K562 (cell line): ENCODE data around the gene GRAMD1B. TPM values are rescaled to one million over a fixed set of nuclear protein-coding genes. Genes with fewer than 3 reads are reported as not detected.

Experiments
- ATAC-seq: fragments of 200-7000 bp; cut with Tn5 transposase; 3 replicates; pipeline ENCODE4 v1.9.1; 2020; ENCODE audit warnings: moderate library complexity
- BruUV-seq: library from RNA; stranded (reverse); fragments of 400-500 nt; replicated peaks from 2 replicates; lab custom pipeline; 2021; lab: Mats Ljungman, UMichigan
- CTCF ChIA-PET: fragments of 300-600 bp; formaldehyde crosslinking; extraction: SDS; loops from one replicate; lab custom pipeline; 2021; ENCODE audit warnings: low intra/inter-chr PET ratio; lab: Yijun Ruan, JAX
- POLR2A ChIA-PET: fragments of 300-600, 350-650 bp; sonication (Branson Sonifier 250); formaldehyde crosslinking; extraction: SDS; loops from one replicate; lab custom pipeline; 2021; ENCODE audit warnings: antibody characterized with exemption, inconsistent platforms; lab: Yijun Ruan, JAX
- DNase-seq, 4 experiments: peaks; one replicate each; pipeline versions ENCODE4 v3.0.0 to v3.0.0-alpha.2; 2011 to 2018; ENCODE audit warnings: low spot score in 3 of 4, mixed read lengths in 3 of 4; ENCODE audit errors: extremely low read depth in 1 of 4
- FAIRE-seq: peaks from 2 replicates; lab custom pipeline; 2011; peaks lifted over from hg19 to GRCh38; lab: Jason Lieb, UNC
- H2AFZ ChIP-seq: 2 replicates; pipeline ENCODE4 v1.6.0; 2011; ENCODE audit warnings: low read depth, low read length, control low read depth, inconsistent platforms
- H3K27ac ChIP-seq: fragments of 200-600 bp; 3 replicates; pipeline ENCODE4 v1.8.0; 2011; ENCODE audit warnings: low read depth, mild to moderate bottlenecking, control low read depth, inconsistent platforms, low read length, moderate library complexity, mixed read lengths; ENCODE audit errors: extremely low read depth
- H3K27me3 ChIP-seq, 2 experiments: fragments of 300-600 bp in 1 of 2; 2 replicates in 1 of 2; 3 replicates in 1 of 2; pipeline versions ENCODE4 v1.6.0 to v1.8.0; 2011; ENCODE audit warnings: inconsistent platforms in 2 of 2, low read length in 2 of 2, mild to moderate bottlenecking in 1 of 2, mixed read lengths in 1 of 2, moderate library complexity in 1 of 2; ENCODE audit not compliant: control insufficient read depth in 2 of 2, insufficient read depth in 2 of 2
- H3K36me3 ChIP-seq: fragments of 300-600 bp; 3 replicates; pipeline ENCODE4 v1.8.0; 2011; ENCODE audit warnings: mild to moderate bottlenecking, low read length, inconsistent platforms; ENCODE audit not compliant: control insufficient read depth, insufficient read depth
- H3K4me1 ChIP-seq, 2 experiments: fragments of 200-600 bp in 1 of 2; replicated peaks in 1 of 2; 2 replicates in 1 of 2; 3 replicates in 1 of 2; pipeline versions ENCODE4 v1.5.1 to v1.8.0; 2011; ENCODE audit warnings: inconsistent platforms in 2 of 2, low read length in 2 of 2, mild to moderate bottlenecking in 1 of 2, mixed read lengths in 1 of 2, moderate library complexity in 1 of 2; ENCODE audit not compliant: control insufficient read depth in 2 of 2, insufficient read depth in 2 of 2
- H3K4me2 ChIP-seq: 2 replicates; pipeline ENCODE4 v1.6.1; 2011; ENCODE audit warnings: low read length, control low read depth, inconsistent platforms, mixed read lengths; ENCODE audit not compliant: insufficient read depth
- H3K4me3 ChIP-seq: fragments of 200-600 bp; sonication (generic), shearing (Covaris generic); 2 replicates; pipeline ENCODE4 v1.5.1; 2016; ENCODE audit warnings: control low read depth, inconsistent platforms
- H3K79me2 ChIP-seq: fragments of 200-600 bp; 3 replicates; pipeline ENCODE4 v1.8.0; 2011; ENCODE audit warnings: low read length, inconsistent platforms; ENCODE audit not compliant: control insufficient read depth, insufficient read depth
- H3K9ac ChIP-seq, 2 experiments: 2 replicates each; pipeline versions ENCODE4 v1.6.0 to v1.6.1; 2011; ENCODE audit warnings: low read depth in 2 of 2, low read length in 2 of 2, control low read depth in 1 of 2, inconsistent platforms in 1 of 2, mild to moderate bottlenecking in 1 of 2, mixed read lengths in 1 of 2; ENCODE audit not compliant: insufficient read depth in 1 of 2
- H3K9me1 ChIP-seq: one replicate; pipeline ENCODE4 v1.6.0; 2011; ENCODE audit warnings: inconsistent platforms, mild to moderate bottlenecking, low read length, moderate library complexity; ENCODE audit not compliant: control insufficient read depth, insufficient read depth
- H3K9me3 ChIP-seq: replicated peaks from 2 replicates; pipeline ENCODE4 v1.5.1; 2011; ENCODE audit warnings: low read depth, low read length, inconsistent platforms; ENCODE audit not compliant: control insufficient read depth, insufficient read depth
- H4K20me1 ChIP-seq: replicated peaks from 2 replicates; pipeline ENCODE4 v1.6.1; 2011; ENCODE audit warnings: low read length, inconsistent platforms, mixed read lengths; ENCODE audit not compliant: control insufficient read depth, insufficient read depth
- C11orf30 ChIP-seq: fragments of 450-650 bp; IDR thresholded peaks from 2 replicates; pipeline ENCODE4 v1.6.1; 2016; ENCODE audit warnings: low read depth, mild to moderate bottlenecking
- CREB5 ChIP-seq: fragments of 250-450 bp; sonication (Bioruptor Pico); IDR thresholded peaks from 2 replicates; pipeline ENCODE4 v1.5.0; 2020; ENCODE audit warnings: mild to moderate bottlenecking
- DEAF1 ChIP-seq: fragments of 450-650 bp; formaldehyde crosslinking; IDR thresholded peaks from 2 replicates; pipeline ENCODE4 v1.4.0; 2020; ENCODE audit warnings: mild to moderate bottlenecking, moderate library complexity
- ESRRB ChIP-seq: fragments of 250-450 bp; sonication (Bioruptor Pico); IDR thresholded peaks from 2 replicates; pipeline ENCODE4 v1.5.0; 2020; ENCODE audit warnings: mild to moderate bottlenecking, moderate library complexity, borderline replicate concordance
- EWSR1 ChIP-seq: fragments of 450-650 bp; IDR thresholded peaks from 2 replicates; pipeline ENCODE4 v1.6.1; 2018; ENCODE audit warnings: borderline replicate concordance, mild to moderate bottlenecking, low read depth, moderate library complexity; ENCODE audit not compliant: partially characterized antibody
- FIP1L1 ChIP-seq: fragments of 200-400 bp; formaldehyde crosslinking; IDR thresholded peaks from 2 replicates; pipeline ENCODE4 v1.6.1; 2018; ENCODE audit warnings: mild to moderate bottlenecking, low read depth, low read length; ENCODE audit not compliant: poor library complexity, severe bottlenecking
- FOXP1 ChIP-seq: sonication (generic); formaldehyde crosslinking; IDR thresholded peaks from 2 replicates; pipeline ENCODE4 v1.8.0; 2022; ENCODE audit warnings: mild to moderate bottlenecking, missing genetic modification reagents
- HCFC1 ChIP-seq: IDR thresholded peaks from 2 replicates; pipeline ENCODE4 v1.6.1; 2012; ENCODE audit warnings: low read depth, low read length, improper control_type of control experiment
- HNRNPUL1 ChIP-seq: fragments of 200-400 bp; formaldehyde crosslinking; IDR thresholded peaks from 2 replicates; pipeline ENCODE4 v1.6.1; 2017; ENCODE audit warnings: low read length
- HOXB6 ChIP-seq: fragments of 250-450 bp; sonication (Bioruptor Pico); IDR thresholded peaks from 2 replicates; pipeline ENCODE4 v1.5.1; 2022; ENCODE audit warnings: mild to moderate bottlenecking, borderline replicate concordance
- KDM1A ChIP-seq, 2 experiments: fragments of 450-650 bp; IDR thresholded peaks; 2 replicates each; pipeline ENCODE4 v1.6.1; 2016; ENCODE audit warnings: mild to moderate bottlenecking in 2 of 2
- NR0B1 ChIP-seq: fragments of 450-650 bp; IDR thresholded peaks from one replicate; pipeline ENCODE4 v1.6.1; 2018; ENCODE audit warnings: mild to moderate bottlenecking, moderate library complexity; ENCODE audit not compliant: partially characterized antibody
- PHF21A ChIP-seq: fragments of 450-650 bp; IDR thresholded peaks from 2 replicates; pipeline ENCODE4 v1.6.1; 2017; ENCODE audit warnings: low read depth, borderline replicate concordance
- PHTF2 ChIP-seq: fragments of 250-450 bp; sonication (Bioruptor Pico); IDR thresholded peaks from 2 replicates; pipeline ENCODE4 v1.5.0; 2021; ENCODE audit warnings: mild to moderate bottlenecking
- POLR2G ChIP-seq: fragments of 200-400 bp; formaldehyde crosslinking; IDR thresholded peaks from 2 replicates; pipeline ENCODE4 v1.6.1; 2017; ENCODE audit warnings: low read depth, mild to moderate bottlenecking, antibody characterized with exemption, low read length, moderate library complexity
- STAT5A ChIP-seq: IDR thresholded peaks from 2 replicates; pipeline ENCODE4 v1.6.1; 2012; ENCODE audit warnings: low read length, inconsistent platforms, borderline replicate concordance
- ZEB2 ChIP-seq: fragments of 450-650 bp; IDR thresholded peaks from 2 replicates; pipeline ENCODE4 v1.6.1; 2016
- ZNF133 ChIP-seq: fragments of 250-450 bp; sonication (Bioruptor Pico); IDR thresholded peaks from 2 replicates; pipeline ENCODE4 v1.4.0; 2020; ENCODE audit warnings: mild to moderate bottlenecking
- ZNF561 ChIP-seq: fragments of 450-650 bp; formaldehyde crosslinking; conservative IDR thresholded peaks from 2 replicates; pipeline ENCODE4 v1.4.0; 2020; ENCODE audit warnings: mild to moderate bottlenecking, moderate library complexity
- WGBS: fragments of 100-300 bp; shearing (Covaris generic); methylation state at CpG from one replicate; pipeline ENCODE4 v1.1.6; 2016; ENCODE audit warnings: low coverage, mixed read lengths; ENCODE audit not compliant: insufficient coverage; ENCODE audit errors: missing lambda C conversion rate; 5-methylcytosine and 5-hydroxymethylcytosine counted together
- in situ Hi-C: fragments of 300-500 bp; cut with MboI; formaldehyde crosslinking; loops from 4 replicates; pipeline ENCODE4 v1.15.0; 2018; ENCODE audit warnings: inconsistent platforms, mixed read lengths
- intact Hi-C: fragments of 100-400 bp; cut with micrococcal nuclease; formaldehyde crosslinking; loops from 2 replicates; pipeline ENCODE4 v1.14.2; 2022
- polyA plus RNA-seq, 8 experiments: library from polyadenylated mRNA; depleted of rRNA in 4 of 8; stranded (reverse) in 5 of 8; unstranded in 3 of 8; fragments of >200 nt; fragmentation: Nextera tagmentation in 2 of 8; fragmentation: Illumina TruSeq in 1 of 8; extraction: Ambion mirVana in 2 of 8; extraction: Trizol in 1 of 8; gene quantifications; 2 replicates each; pipeline versions ENCODE4 v1.2.1 to v1.2.3, GENCODE V29; 2011 to 2014; ENCODE audit warnings: inconsistent platforms in 1 of 8, missing spikeins in 1 of 8
- total RNA-seq, 7 experiments: library from RNA; depleted of rRNA in 6 of 7; stranded (reverse); fragments of >200 nt in 6 of 7; fragmentation: Illumina TruSeq in 2 of 7; extraction: Trizol in 2 of 7; gene quantifications; 2 replicates each; pipeline versions ENCODE4 v1.2.1 to v1.2.3, GENCODE V29; 2011 to 2021; ENCODE audit warnings: low replicate concordance in 1 of 7

The GRAMD1B gene
- total and polyA plus RNA-seq, 9 of the 15 experiments (the other 6 are each of a cell fraction or from before 2014, with no cell fraction given) = 0.31 TPM; not detected in 8

- H3K9me1 ChIP-seq = no peaks in the 10 kb centered on the region
- no peak overlapping the region for H3K9ac ChIP-seq
- DNase-seq = no peak
- BruUV-seq = no TSS peak
- TF ChIP-seq PHF21A (no peak), FOXP1 (CRISPR knock-in tag) (no peak), ZEB2 (no peak), DEAF1 (CRISPR knock-in tag) (no peak), PHTF2 (CRISPR knock-in tag) (no peak), ZNF561 (no peak), KDM1A (IDR thresholded peaks at IDR 0.05) (no peak), NR0B1 (no peak), HNRNPUL1 (no peak), HOXB6 (no peak), STAT5A (no peak), POLR2G (no peak), ESRRB (CRISPR knock-in tag) (no peak), HCFC1 (no peak), C11orf30 (no peak), CREB5 (CRISPR knock-in tag) (no peak), EWSR1 (no peak), FIP1L1 (no peak), ZNF133 (CRISPR knock-in tag) (no peak)
- no peak overlapping the region for H2AFZ ChIP-seq
- no peaks in the 10 kb centered on the region for H4K20me1 ChIP-seq
- CTCF ChIA-PET = no interaction called here
- H3K4me1 ChIP-seq = no peaks in the 10 kb centered on the region
- FAIRE-seq = no peak
- POLR2A ChIA-PET = no interaction called here
- ATAC-seq = no peak
- intact Hi-C loops = no loop called here
- H3K27ac ChIP-seq = no peak overlapping the region
- no peaks in the 10 kb centered on the region for H3K36me3 ChIP-seq
- H3K9me3 ChIP-seq = no peaks in the 10 kb centered on the region
- no peaks in the 10 kb centered on the region for H3K79me2 ChIP-seq
- H3K4me3 ChIP-seq = no peak overlapping the region
- 0% methylated on average over 6 of the region's 6 CpGs for WGBS
- H3K4me2 ChIP-seq = no peak overlapping the region
- in situ Hi-C loops = loop anchor here (25.0 kb wide), 1 partner anchor 382 kb away; no protein-coding TSS in a partner anchor
- H3K27me3 ChIP-seq = peaks cover 0 to 4% of the 10 kb centered on the region in 2 experiments; a peak in 2 of 5 replicates
These were observed 64.4 kb downstream of the GRAMD1B start for GRCh38 chr11:123494195-123495050.
